BJ (cell line): ENCODE measurements around the gene NOX5. TPM values are rescaled to one million over a fixed set of nuclear protein-coding genes. Genes with fewer than 3 reads are reported as not detected.

Source experiments
- CTCF ChIA-PET: fragments of 350-600 bp; formaldehyde crosslinking; extraction: SDS; loops from one replicate; lab custom pipeline; 2021; ENCODE audit warnings: antibody characterized with exemption, inconsistent platforms; lab: Yijun Ruan, JAX
- POLR2A ChIA-PET: fragments of 300-600 bp; sonication (Branson Sonifier 250); formaldehyde crosslinking; extraction: SDS; loops from one replicate; lab custom pipeline; 2021; ENCODE audit warnings: antibody characterized with exemption; lab: Charles Lee
- DNase-seq: peaks from one replicate; pipeline ENCODE4 v3.0.0-alpha.2; 2011; ENCODE audit warnings: low read depth
- H3K27me3 ChIP-seq: 2 replicates; pipeline ENCODE4 v1.6.0; 2011; ENCODE audit warnings: low read length; ENCODE audit not compliant: control insufficient read depth, insufficient read depth
- H3K36me3 ChIP-seq: 2 replicates; pipeline ENCODE4 v1.5.1; 2011; ENCODE audit warnings: low read length; ENCODE audit not compliant: control insufficient read depth, insufficient read depth
- H3K4me3 ChIP-seq: 2 replicates; pipeline ENCODE4 v1.5.1; 2011; ENCODE audit warnings: low read depth, mild to moderate bottlenecking, control low read depth, low read length
- CTCF ChIP-seq: IDR thresholded peaks from 2 replicates; pipeline ENCODE4 v1.5.1; 2011; ENCODE audit warnings: low read depth, mild to moderate bottlenecking, control low read depth, inconsistent platforms, low read length, moderate library complexity; ENCODE audit not compliant: insufficient read depth
- polyA plus RNA-seq: library from polyadenylated mRNA; depleted of rRNA; stranded (reverse); fragments of >200 nt; gene quantifications from 2 replicates; pipeline ENCODE4 v1.2.3, GENCODE V29; 2011

NOX5 gene
- polyA plus RNA-seq, 1 experiment, result 0.86 TPM

- ChIA-PET CTCF (no interaction called here), POLR2A (no interaction called here)
- Histone ChIP-seq H3K27me3 (peaks cover 22% of the 10 kb centered on the region), H3K4me3 (no peak overlapping the region), H3K36me3 (no peaks in the 10 kb centered on the region)
- DNase-seq, result no peak
- no peak for TF ChIP-seq CTCF
These were observed 72.1 kb downstream of the NOX5 start for GRCh38 chr15:69086427-69087204.

GRCh38 chr15:69087366-69087976 lies 73.0 kb downstream of the NOX5 start:
- CTCF ChIA-PET, result no interaction called here
- no peak for DNase-seq
- POLR2A ChIA-PET, result no interaction called here
- no peak for TF ChIP-seq CTCF
- peaks cover 22% of the 10 kb centered on the region for H3K27me3 ChIP-seq
- no peaks in the 10 kb centered on the region for H3K36me3 ChIP-seq
- H3K4me3 ChIP-seq, result no peak overlapping the region

DNA sequence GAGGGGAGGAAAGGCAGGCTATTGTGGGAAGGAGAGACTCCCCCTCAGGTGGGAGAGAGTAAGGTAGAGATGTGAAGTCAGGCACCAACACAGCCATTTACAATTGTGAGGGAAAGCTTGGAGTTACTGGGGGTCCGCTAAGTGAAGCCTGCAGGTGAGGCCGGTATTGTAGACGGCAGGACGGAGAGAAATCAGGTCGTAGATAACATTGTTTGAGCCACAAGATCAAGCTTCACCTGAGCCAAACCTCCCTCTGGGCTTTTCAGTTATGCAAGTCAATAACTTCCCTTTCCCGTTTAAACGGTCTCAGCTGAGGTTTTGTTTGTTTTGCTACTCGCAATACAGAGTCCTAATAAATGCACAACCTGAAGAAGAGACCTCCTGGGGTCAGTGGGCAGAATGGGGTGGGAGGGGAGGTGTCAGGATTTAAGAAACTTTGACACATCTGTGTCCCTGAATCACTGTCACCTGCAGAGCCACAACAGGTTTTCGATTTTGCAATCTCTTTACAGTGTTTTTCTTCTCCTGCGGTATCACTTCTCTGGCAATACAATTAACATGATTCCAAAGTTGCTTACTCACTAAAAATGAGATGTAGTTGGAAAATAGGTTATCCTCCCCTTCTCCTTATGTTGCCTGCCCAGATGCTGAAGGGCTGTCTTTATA lies 73.9 kb downstream of the NOX5 start:
- Histone ChIP-seq H3K4me3 (no peak overlapping the region), H3K36me3 (no peaks in the 10 kb centered on the region), H3K27me3 (peaks cover 22% of the 10 kb centered on the region)
- ChIA-PET CTCF (no interaction called here), POLR2A (no interaction called here)
- TF ChIP-seq CTCF, result no peak
- DNase-seq, result no peak

DNA sequence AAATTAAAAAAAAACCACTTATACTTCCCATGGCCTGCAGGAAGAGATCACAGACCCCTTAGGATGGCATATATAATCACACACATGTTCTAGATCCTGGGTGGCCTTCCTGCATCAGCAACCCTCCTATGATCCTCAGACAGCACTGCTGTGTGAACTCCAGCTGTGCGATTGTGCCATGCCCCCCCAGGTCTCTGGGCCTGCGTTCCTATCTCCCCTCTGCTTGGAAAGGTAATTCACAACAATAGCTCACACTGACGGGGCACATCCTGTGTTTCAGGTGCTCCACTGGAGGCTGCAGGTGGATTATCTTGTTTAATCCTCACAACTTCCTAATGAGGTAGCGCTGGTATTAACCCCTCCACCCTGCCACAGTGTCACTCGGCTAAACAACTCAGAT lies 74.8 kb downstream of the NOX5 start:
- ChIA-PET CTCF (no interaction called here), POLR2A (no interaction called here)
- no peak for DNase-seq
- H3K36me3 ChIP-seq, result no peaks in the 10 kb centered on the region
- H3K27me3 ChIP-seq, result peaks cover 22% of the 10 kb centered on the region
- H3K4me3 ChIP-seq, result no peak overlapping the region
- TF ChIP-seq CTCF, result no peak
